Liver (tissue), 9 donors: ENCODE results near the gene RND1. TPM values are rescaled to one million over a fixed set of nuclear protein-coding genes. Genes with fewer than 3 reads are reported as not detected.

ENCODE experiments used
- DNase-seq: peaks from one replicate; pipeline ENCODE4 v3.0.0-alpha.2; 2017; ENCODE audit warnings: low spot score
- H3K27ac ChIP-seq, 2 donors: one replicate each; pipeline ENCODE4 v1.7.0; 2013; ENCODE audit warnings: inconsistent platforms in 2 of 2, low read length in 2 of 2, control low read depth in 1 of 2, low read depth in 1 of 2, mild to moderate bottlenecking in 1 of 2
- H3K27me3 ChIP-seq, 4 donors: one replicate each; pipeline versions ENCODE4 v1.6.1 to v1.7.0; 2013; ENCODE audit warnings: low read length in 3 of 4, inconsistent platforms in 1 of 4, mild to moderate bottlenecking in 1 of 4, moderate library complexity in 1 of 4; ENCODE audit not compliant: control insufficient read depth in 4 of 4, insufficient read depth in 4 of 4
- H3K36me3 ChIP-seq, 4 donors: one replicate each; pipeline versions ENCODE4 v1.6.1 to v1.7.0; 2013; ENCODE audit warnings: low read length in 3 of 4, mild to moderate bottlenecking in 3 of 4, low read depth in 1 of 4, moderate library complexity in 1 of 4; ENCODE audit not compliant: control insufficient read depth in 4 of 4, insufficient read depth in 3 of 4
- H3K4me1 ChIP-seq, 4 donors: one replicate each; pipeline versions ENCODE4 v1.6.1 to v1.7.0; 2013; ENCODE audit warnings: low read length in 3 of 4, mild to moderate bottlenecking in 3 of 4, moderate library complexity in 1 of 4; ENCODE audit not compliant: control insufficient read depth in 4 of 4, insufficient read depth in 4 of 4
- H3K4me3 ChIP-seq, 3 donors: one replicate each; pipeline versions ENCODE4 v1.6.1 to v1.7.0; 2013; ENCODE audit warnings: low read length in 3 of 3, control low read depth in 1 of 3, low read depth in 1 of 3, mild to moderate bottlenecking in 1 of 3
- H3K9ac ChIP-seq, 2 donors: one replicate each; pipeline ENCODE4 v1.7.0; 2013; ENCODE audit warnings: low read length in 2 of 2, mild to moderate bottlenecking in 2 of 2, moderate library complexity in 2 of 2, control low read depth in 1 of 2, low read depth in 1 of 2
- H3K9me3 ChIP-seq, 4 donors: one replicate each; pipeline versions ENCODE4 v1.6.1 to v1.7.0; 2013; ENCODE audit warnings: low read length in 3 of 4; ENCODE audit not compliant: control insufficient read depth in 4 of 4
- ATF3 ChIP-seq: IDR thresholded peaks from 2 replicates; pipeline ENCODE4 v1.6.1; 2016; ENCODE audit warnings: antibody characterized with exemption
- CTCF ChIP-seq: fragments of 150-350 bp; IDR thresholded peaks from 2 replicates; pipeline ENCODE4 v1.5.1; 2017; ENCODE audit warnings: improper control_type of control experiment, low read depth, low read length; ENCODE audit not compliant: missing input control
- EGR1 ChIP-seq, 2 donors: IDR thresholded peaks; 2 replicates each; pipeline ENCODE4 v1.6.1; 2016 to 2018; ENCODE audit warnings: antibody characterized with exemption in 2 of 2, low read depth in 2 of 2
- FOXA1 ChIP-seq: IDR thresholded peaks from 2 replicates; pipeline ENCODE4 v1.6.1; 2016; ENCODE audit warnings: antibody characterized with exemption
- FOXA2 ChIP-seq: IDR thresholded peaks from 2 replicates; pipeline ENCODE4 v1.6.1; 2016; ENCODE audit warnings: antibody characterized with exemption
- GABPA ChIP-seq, 2 donors: IDR thresholded peaks in 1 of 2; conservative IDR thresholded peaks in 1 of 2; 2 replicates each; pipeline ENCODE4 v1.6.1; 2016; ENCODE audit warnings: antibody characterized with exemption in 2 of 2, mild to moderate bottlenecking in 1 of 2, moderate library complexity in 1 of 2
- HNF4A ChIP-seq, 2 donors: conservative IDR thresholded peaks; 2 replicates each; pipeline ENCODE4 v1.6.1; 2016; ENCODE audit warnings: antibody characterized with exemption in 2 of 2, mild to moderate bottlenecking in 2 of 2
- HNF4G ChIP-seq: IDR thresholded peaks from 2 replicates; pipeline ENCODE4 v1.6.1; 2016; ENCODE audit warnings: antibody characterized with exemption
- JUND ChIP-seq, 2 donors: IDR thresholded peaks; 2 replicates each; pipeline ENCODE4 v1.6.1; 2016; ENCODE audit warnings: antibody characterized with exemption in 2 of 2
- MAX ChIP-seq: IDR thresholded peaks from 2 replicates; pipeline ENCODE4 v1.6.1; 2016; ENCODE audit warnings: antibody characterized with exemption
- NR2F2 ChIP-seq: IDR thresholded peaks from 2 replicates; pipeline ENCODE4 v1.6.1; 2016; ENCODE audit warnings: antibody characterized with exemption
- RAD21 ChIP-seq, 2 donors: IDR thresholded peaks; 2 replicates each; pipeline ENCODE4 v1.6.1; 2016; ENCODE audit warnings: antibody characterized with exemption in 2 of 2, mild to moderate bottlenecking in 2 of 2
- REST ChIP-seq: IDR thresholded peaks from 2 replicates; pipeline ENCODE4 v1.6.1; 2016; ENCODE audit warnings: antibody characterized with exemption, mild to moderate bottlenecking
- RXRA ChIP-seq, 2 donors: IDR thresholded peaks; 2 replicates each; pipeline ENCODE4 v1.6.1; 2017 to 2018; ENCODE audit warnings: antibody characterized with exemption in 2 of 2, mild to moderate bottlenecking in 1 of 2
- SP1 ChIP-seq: IDR thresholded peaks from 2 replicates; pipeline ENCODE4 v1.6.1; 2018; ENCODE audit warnings: antibody characterized with exemption, mild to moderate bottlenecking
- TAF1 ChIP-seq: conservative IDR thresholded peaks from 2 replicates; pipeline ENCODE4 v1.6.1; 2016; ENCODE audit warnings: antibody characterized with exemption, mild to moderate bottlenecking
- YY1 ChIP-seq: IDR thresholded peaks from 2 replicates; pipeline ENCODE4 v1.6.1; 2016; ENCODE audit warnings: antibody characterized with exemption, mild to moderate bottlenecking
- ZBTB33 ChIP-seq: IDR thresholded peaks from 2 replicates; pipeline ENCODE4 v1.6.1; 2016; ENCODE audit warnings: antibody characterized with exemption
- WGBS: extraction: QIAGEN DNeasy Blood & Tissue Kit; methylation state at CpG from one replicate; pipeline ENCODE4 v1.1.7; 2013; 5-methylcytosine and 5-hydroxymethylcytosine counted together
- polyA plus RNA-seq, 2 donors: library from polyadenylated mRNA; stranded (reverse) in 1 of 2; unstranded in 1 of 2; fragments of 200-250 nt in 1 of 2; fragments of >200 nt in 1 of 2; fragmentation: Nextera tagmentation in 1 of 2; extraction: Ambion mirVana in 1 of 2; gene quantifications; one replicate each; pipeline versions ENCODE4 v1.2.1 to v1.2.3, GENCODE V29; 2013 to 2015
- total RNA-seq, 2 donors: library from RNA; depleted of rRNA; stranded (reverse); fragments of >200 nt; gene quantifications; one replicate each; pipeline ENCODE4 v1.2.3, GENCODE V29; 2014
- donor health status: healthy.
- donor health status: healthy.
- donor health status: healthy.
- donor health status: healthy.
- donor health status: healthy.

The RND1 gene
- total and polyA plus RNA-seq, 4 donors, result 7.7 to 16.5 (median 8.5) TPM

- TF ChIP-seq CTCF (no peak), FOXA2 (no peak), HNF4A (conservative IDR thresholded peaks at IDR 0.05) (no peak), GABPA (IDR thresholded peaks at IDR 0.05 in 1 of 2, conservative IDR thresholded peaks at IDR 0.05 in 1 of 2) (no peak), FOXA1 (no peak), MAX (no peak)
These were observed 24.0 kb upstream of the RND1 start (continued) for GRCh38 chr12:48889679-48890078.

- DNase-seq, result no peak
- TF ChIP-seq TAF1, result no peak
- peak; percentile 75 to 80 for TF ChIP-seq HNF4A (conservative IDR thresholded peaks at IDR 0.05)
- TF ChIP-seq RXRA (IDR thresholded peaks at IDR 0.05), result peak; percentile 54 to 70
- peak; percentile 79 for TF ChIP-seq NR2F2
- peak; percentile 88 for TF ChIP-seq YY1
- TF ChIP-seq FOXA2, result peak; percentile 94
- TF ChIP-seq HNF4G, result no peak
- TF ChIP-seq MAX, result peak; percentile 46
- peak in 1 of 2 donors; percentile 69 for TF ChIP-seq JUND (IDR thresholded peaks at IDR 0.05)
- TF ChIP-seq SP1, result peak; percentile 79
- TF ChIP-seq GABPA (IDR thresholded peaks at IDR 0.05 in 1 of 2, conservative IDR thresholded peaks at IDR 0.05 in 1 of 2), result no peak
- TF ChIP-seq FOXA1, result peak; percentile 95
- peak; percentile 24 for TF ChIP-seq ZBTB33
- TF ChIP-seq REST, result peak; percentile 71
- no peak for TF ChIP-seq EGR1 (IDR thresholded peaks at IDR 0.05; ENCODE audit: low read depth in 2 of 2)
- no peak for TF ChIP-seq CTCF
- TF ChIP-seq ATF3, result no peak
- TF ChIP-seq RAD21 (IDR thresholded peaks at IDR 0.05), result peak in 1 of 2 donors; percentile 29
- Histone ChIP-seq H3K9me3 (no peaks in the 10 kb centered on the region), H3K27me3 (no peaks in the 10 kb centered on the region), H3K4me3 (no peak overlapping the region), H3K27ac (peak overlapping the region; percentile 42 to 70), H3K36me3 (no peaks in the 10 kb centered on the region), H3K9ac (peak overlapping the region in 1 of 2 donors; percentile 3), H3K4me1 (peaks cover 24 to 44% (median 33%) of the 10 kb centered on the region in 4 donors)
- 45% methylated on average over 13 of the region's 13 CpGs for WGBS
These were observed 17.9 kb upstream of the RND1 start for GRCh38 chr12:48883305-48884161.
